CD4-positive, alpha-beta T cell treated with Interleukin-1 beta for 1 hour (primary cell): ENCODE measurements around the gene TJP1.

Source experiments
- DNase-seq, 2 donors: peaks; one replicate each; pipeline ENCODE4 v3.0.0-alpha.2; 2020 to 2022

The TJP1 gene

GRCh38 chr15:29651476-29652233 is 170.6 kb downstream of the TJP1 start:
- no peak for DNase-seq
